Hepatocyte (in vitro differentiated cells): Measurements from ENCODE around the gene ARSD. TPM values are rescaled to one million over a fixed set of nuclear protein-coding genes. Genes with fewer than 3 reads are reported as not detected.

Experiments used
- DNase-seq: peaks from one replicate; pipeline ENCODE4 v3.0.0-alpha.2; 2016; ENCODE audit warnings: low spot score
- H2AFZ ChIP-seq: fragments of 200-600 bp; sonication (generic); 2 replicates; pipeline ENCODE4 v1.6.0; 2016; ENCODE audit warnings: antibody characterized with exemption, mild to moderate bottlenecking
- H3K27ac ChIP-seq: fragments of 200-600 bp; sonication (generic); 2 replicates; pipeline ENCODE4 v1.5.1; 2016; ENCODE audit warnings: mild to moderate bottlenecking
- H3K27me3 ChIP-seq: fragments of 200-600 bp; sonication (generic); 2 replicates; pipeline ENCODE4 v1.6.1; 2016
- H3K36me3 ChIP-seq: fragments of 200-600 bp; sonication (generic); replicated peaks from 2 replicates; pipeline ENCODE4 v1.5.1; 2016; ENCODE audit warnings: low read depth; ENCODE audit not compliant: insufficient read depth
- H3K4me1 ChIP-seq: fragments of 200-600 bp; sonication (generic); 2 replicates; pipeline ENCODE4 v1.5.1; 2016; ENCODE audit warnings: mild to moderate bottlenecking, moderate library complexity; ENCODE audit not compliant: insufficient read depth
- H3K4me2 ChIP-seq: fragments of 200-600 bp; sonication (generic); 2 replicates; pipeline ENCODE4 v1.6.0; 2016
- H3K4me3 ChIP-seq: fragments of 200-600 bp; sonication (generic); 2 replicates; pipeline ENCODE4 v1.5.1; 2016; ENCODE audit warnings: mild to moderate bottlenecking
- H3K79me2 ChIP-seq: fragments of 200-600 bp; sonication (generic); 2 replicates; pipeline ENCODE4 v1.6.0; 2017; ENCODE audit warnings: mild to moderate bottlenecking
- H3K9me2 ChIP-seq: fragments of 200-600 bp; sonication (generic); replicated peaks from 2 replicates; pipeline ENCODE4 v1.6.0; 2017; ENCODE audit warnings: mild to moderate bottlenecking; ENCODE audit not compliant: insufficient read depth
- H3K9me3 ChIP-seq: fragments of 200-600 bp; sonication (generic); 2 replicates; pipeline ENCODE4 v1.5.1; 2016; ENCODE audit warnings: low read depth, mild to moderate bottlenecking
- H4K20me1 ChIP-seq: fragments of 200-600 bp; sonication (generic); 2 replicates; pipeline ENCODE4 v1.6.0; 2016; ENCODE audit warnings: mild to moderate bottlenecking; ENCODE audit not compliant: insufficient read depth, poor library complexity, severe bottlenecking
- EZH2 ChIP-seq: fragments of 200-600 bp; sonication (generic); IDR thresholded peaks from 2 replicates; pipeline ENCODE4 v1.6.1; 2016; ENCODE audit warnings: antibody characterized with exemption, mild to moderate bottlenecking, borderline replicate concordance
- EZH2phosphoT487 ChIP-seq: fragments of 200-600 bp; sonication (generic); IDR thresholded peaks from one replicate; pipeline ENCODE4 v1.6.1; 2018; ENCODE audit warnings: antibody characterized with exemption, mild to moderate bottlenecking, low read depth, moderate library complexity; ENCODE audit not compliant: unreplicated experiment, severe bottlenecking
- WGBS: methylation state at CpG from one replicate; pipeline ENCODE4 v1.1.6; 2016; ENCODE audit warnings: low lambda C conversion rate; ENCODE audit errors: missing lambda C conversion rate; 5-methylcytosine and 5-hydroxymethylcytosine counted together
- polyA plus RNA-seq: library from polyadenylated mRNA; unstranded; fragments of >200 nt; fragmentation: Nextera tagmentation; extraction: Ambion mirVana; gene quantifications from 2 replicates; pipeline ENCODE4 v1.2.1, GENCODE V29; 2016
- total RNA-seq: library from RNA; depleted of rRNA; stranded (reverse); fragments of >200 nt; gene quantifications from 2 replicates; pipeline ENCODE4 v1.2.3, GENCODE V29; 2014
- TF ChIP-seq, protein P1 (sequence below): fragments of 200-600 bp; sonication (generic); IDR thresholded peaks from 2 replicates; pipeline ENCODE4 v1.5.1; 2016; ENCODE audit warnings: antibody characterized with exemption, mild to moderate bottlenecking; ENCODE audit not compliant: poor library complexity

Gene ARSD
- total and polyA plus RNA-seq, 2 experiments from 2014 or later = 25.0 to 32.9 TPM

DNA sequence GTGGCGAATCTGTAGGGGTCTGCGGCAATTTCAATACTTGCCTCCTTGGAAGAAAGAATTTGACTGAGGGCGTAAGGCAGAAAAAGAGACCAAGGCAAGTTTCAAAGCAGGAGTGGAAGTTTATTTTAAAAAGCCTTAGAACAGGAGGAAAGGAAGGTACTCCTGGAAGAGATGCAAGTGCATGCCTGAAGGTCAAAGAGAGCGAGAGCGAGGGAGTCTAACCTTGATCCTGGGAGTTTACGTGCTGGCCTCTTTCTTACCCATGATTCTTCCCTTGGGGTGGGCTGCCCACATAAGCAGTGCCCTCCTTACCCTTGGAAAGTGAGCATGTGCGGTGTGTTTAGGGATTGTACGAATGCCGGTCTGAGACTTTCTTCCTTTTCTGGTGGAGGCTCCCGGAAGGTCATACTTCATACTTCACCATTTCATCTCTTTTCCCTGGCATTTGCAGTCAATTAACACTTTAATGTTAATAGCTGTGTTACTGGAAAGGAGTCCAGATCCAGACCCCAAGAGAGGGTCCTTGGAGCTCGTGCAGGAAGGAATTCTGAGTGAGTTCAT lies 40.0 kb downstream of the ARSD start:
- WGBS = 73% methylated on average over 11 of the region's 11 CpGs
- Histone ChIP-seq H3K4me2 (peak overlapping the region; percentile 78), H3K4me1 (peaks cover 39% of the 10 kb centered on the region), H3K9me2 (no peaks in the 10 kb centered on the region), H3K4me3 (peak overlapping the region; percentile 25), H3K27me3 (no peaks in the 10 kb centered on the region), H3K36me3 (no peaks in the 10 kb centered on the region), H2AFZ (peak overlapping the region; percentile 64), H3K79me2 (peaks cover 6% of the 10 kb centered on the region), H4K20me1 (no peaks in the 10 kb centered on the region), H3K27ac (peak overlapping the region; percentile 87), H3K9me3 (no peaks in the 10 kb centered on the region)
- no peak for DNase-seq
- TF ChIP-seq, protein P1, sequence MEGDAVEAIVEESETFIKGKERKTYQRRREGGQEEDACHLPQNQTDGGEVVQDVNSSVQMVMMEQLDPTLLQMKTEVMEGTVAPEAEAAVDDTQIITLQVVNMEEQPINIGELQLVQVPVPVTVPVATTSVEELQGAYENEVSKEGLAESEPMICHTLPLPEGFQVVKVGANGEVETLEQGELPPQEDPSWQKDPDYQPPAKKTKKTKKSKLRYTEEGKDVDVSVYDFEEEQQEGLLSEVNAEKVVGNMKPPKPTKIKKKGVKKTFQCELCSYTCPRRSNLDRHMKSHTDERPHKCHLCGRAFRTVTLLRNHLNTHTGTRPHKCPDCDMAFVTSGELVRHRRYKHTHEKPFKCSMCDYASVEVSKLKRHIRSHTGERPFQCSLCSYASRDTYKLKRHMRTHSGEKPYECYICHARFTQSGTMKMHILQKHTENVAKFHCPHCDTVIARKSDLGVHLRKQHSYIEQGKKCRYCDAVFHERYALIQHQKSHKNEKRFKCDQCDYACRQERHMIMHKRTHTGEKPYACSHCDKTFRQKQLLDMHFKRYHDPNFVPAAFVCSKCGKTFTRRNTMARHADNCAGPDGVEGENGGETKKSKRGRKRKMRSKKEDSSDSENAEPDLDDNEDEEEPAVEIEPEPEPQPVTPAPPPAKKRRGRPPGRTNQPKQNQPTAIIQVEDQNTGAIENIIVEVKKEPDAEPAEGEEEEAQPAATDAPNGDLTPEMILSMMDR = no peak
- TF ChIP-seq EZH2phosphoT487 (no peak), EZH2 (no peak)

DNA sequence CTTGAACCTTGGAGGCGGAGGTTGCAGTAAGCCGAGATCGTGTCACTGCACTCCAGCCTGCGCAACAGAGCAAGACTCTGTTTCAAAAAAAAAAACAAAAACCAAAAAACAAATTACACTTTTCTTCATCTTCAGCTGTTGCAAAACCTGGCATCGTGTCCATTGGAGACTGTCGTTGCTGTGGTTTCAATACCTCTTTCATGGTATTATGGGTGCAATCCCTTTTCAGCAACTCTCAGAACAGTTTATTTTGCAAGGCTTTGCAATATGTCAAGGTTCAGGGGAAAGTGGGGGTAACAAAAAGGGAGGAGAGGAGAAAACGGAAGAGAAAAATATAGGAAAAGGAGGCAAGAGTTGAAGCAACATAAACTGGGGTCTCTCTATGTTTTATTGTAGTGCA lies 40.8 kb downstream of the ARSD start:
- peaks cover 5% of the 10 kb centered on the region for H3K79me2 ChIP-seq
- peak overlapping the region; percentile 87 for H3K27ac ChIP-seq
- no peaks in the 10 kb centered on the region for H3K27me3 ChIP-seq
- no peaks in the 10 kb centered on the region for H4K20me1 ChIP-seq
- no peak overlapping the region for H3K4me3 ChIP-seq
- H2AFZ ChIP-seq = no peak overlapping the region
- TF ChIP-seq EZH2phosphoT487 = no peak
- TF ChIP-seq, protein P1 = no peak
- TF ChIP-seq EZH2 = no peak
- no peaks in the 10 kb centered on the region for H3K9me3 ChIP-seq
- H3K4me1 ChIP-seq = peaks cover 39% of the 10 kb centered on the region
- H3K36me3 ChIP-seq = no peaks in the 10 kb centered on the region
- H3K4me2 ChIP-seq = peak overlapping the region; percentile 78
- WGBS = 83% methylated on average over 7 of the region's 7 CpGs
- no peaks in the 10 kb centered on the region for H3K9me2 ChIP-seq
- no peak for DNase-seq

DNA sequence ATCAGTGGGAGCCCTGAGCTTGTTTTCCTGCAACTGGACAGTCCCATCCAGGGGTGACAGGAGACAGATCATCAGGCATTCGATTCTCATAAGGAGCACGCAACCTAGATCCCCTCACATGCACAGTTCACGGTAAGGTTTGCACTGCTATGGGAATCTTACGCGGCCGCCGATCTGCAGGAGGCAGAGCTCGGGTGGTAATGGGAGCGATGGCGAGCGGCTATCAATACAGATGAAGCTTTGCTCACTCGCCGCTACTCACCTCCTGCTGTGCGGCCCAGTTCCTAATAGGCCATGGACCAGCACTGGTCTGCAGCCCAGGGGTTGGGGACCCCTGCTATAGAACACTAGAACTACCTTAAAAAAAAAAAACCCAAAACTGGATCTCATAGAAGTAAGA lies 45.4 kb downstream of the ARSD start:
- Histone ChIP-seq H3K36me3 (no peaks in the 10 kb centered on the region), H3K27ac (no peak overlapping the region), H3K4me3 (no peak overlapping the region), H4K20me1 (no peaks in the 10 kb centered on the region), H2AFZ (no peak overlapping the region), H3K4me2 (no peak overlapping the region), H3K27me3 (no peaks in the 10 kb centered on the region), H3K4me1 (peaks cover 4% of the 10 kb centered on the region), H3K79me2 (no peaks in the 10 kb centered on the region), H3K9me2 (no peaks in the 10 kb centered on the region), H3K9me3 (no peaks in the 10 kb centered on the region)
- no peak for DNase-seq
- 95% methylated on average over 14 of the region's 14 CpGs for WGBS
- TF ChIP-seq EZH2phosphoT487 (no peak), EZH2 (no peak)
- TF ChIP-seq, protein P1 = no peak

DNA sequence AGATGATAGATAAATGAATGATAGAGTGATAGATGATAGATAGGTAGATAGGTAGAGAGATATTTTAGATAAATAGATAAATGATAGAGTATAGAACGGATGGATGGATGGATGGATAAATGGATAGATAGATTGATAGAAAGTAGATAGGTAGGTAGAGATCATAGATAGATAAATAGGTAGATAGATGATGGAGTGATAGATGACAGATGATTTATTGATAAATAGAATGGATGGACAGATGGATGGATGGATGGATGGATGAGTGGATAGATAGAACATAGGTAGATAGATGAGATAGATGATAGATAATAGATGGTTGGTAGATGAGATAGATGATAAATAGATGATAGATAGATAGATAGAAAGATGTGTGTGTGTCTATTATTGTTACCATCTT lies 49.5 kb downstream of the ARSD start:
- H3K4me2 ChIP-seq = no peak overlapping the region
- TF ChIP-seq EZH2 (no peak), EZH2phosphoT487 (no peak)
- TF ChIP-seq, protein P1 = no peak

More for the DNA sequence above, 49.5 kb downstream of the ARSD start:
- H3K36me3 ChIP-seq = no peaks in the 10 kb centered on the region
- H4K20me1 ChIP-seq = no peaks in the 10 kb centered on the region
- H3K4me1 ChIP-seq = no peaks in the 10 kb centered on the region
- no peaks in the 10 kb centered on the region for H3K9me3 ChIP-seq
- H2AFZ ChIP-seq = no peak overlapping the region
- 97% methylated on average over 1 of the region's 1 CpG for WGBS
- H3K9me2 ChIP-seq = no peaks in the 10 kb centered on the region
- DNase-seq = no peak
- H3K27me3 ChIP-seq = no peaks in the 10 kb centered on the region
- H3K79me2 ChIP-seq = no peaks in the 10 kb centered on the region
- H3K27ac ChIP-seq = no peak overlapping the region
- H3K4me3 ChIP-seq = no peak overlapping the region
